IPS-NIHi11 (cell line): ENCODE data around the gene NPRL2.

Experiments used
- DNase-seq: peaks from one replicate; pipeline ENCODE4 v3.0.0; 2012; ENCODE audit warnings: mixed read lengths, low spot score

NPRL2 gene

GRCh38 chr3:50304601-50305000 lies 46.0 kb downstream of the NPRL2 start:
- no peak for DNase-seq

DNA sequence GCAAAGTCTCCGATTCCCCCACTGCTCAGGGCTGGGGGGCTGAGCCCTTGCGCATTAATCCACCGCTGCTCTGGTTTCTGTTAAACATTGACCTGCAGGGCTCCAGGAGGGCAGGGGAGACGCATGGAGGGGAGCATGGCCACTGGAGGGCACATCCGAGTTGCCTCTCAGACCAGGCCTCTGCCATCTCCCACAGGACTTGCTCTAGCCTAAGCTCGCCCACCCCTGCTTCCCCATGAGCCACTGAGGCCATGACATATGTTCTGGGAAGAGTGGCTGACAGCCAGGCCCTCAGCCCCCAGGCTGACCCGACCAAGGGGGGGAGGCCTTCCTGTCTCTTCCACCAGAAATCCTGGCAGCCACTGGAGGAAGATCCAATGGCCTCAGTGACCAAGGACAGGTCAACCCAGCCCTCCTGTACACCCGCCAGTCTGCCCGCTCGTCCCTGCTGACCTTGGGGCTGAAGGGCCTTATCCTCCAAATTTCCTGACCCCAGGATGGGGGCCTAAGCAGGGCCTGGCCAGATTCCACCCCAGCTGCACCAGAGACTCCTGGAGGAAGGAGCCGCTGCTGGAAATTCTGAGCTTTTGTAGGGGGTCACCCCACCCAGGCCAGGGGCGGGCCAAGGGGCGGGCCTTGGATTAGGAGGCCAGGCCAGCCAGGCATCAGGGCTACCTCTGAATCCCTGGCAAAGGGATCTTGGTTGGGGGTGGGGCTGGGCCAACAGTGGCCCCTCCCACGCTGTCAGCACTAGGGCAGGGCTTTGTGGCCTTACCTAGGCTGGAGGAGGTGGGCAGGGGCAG lies 47.4 kb downstream of the NPRL2 start, which contains the start of gene HYAL1:
HYAL1 (minus strand) TSS at position 562 of the 803 bp plus-strand sequence. CDS start 618 bp downstream, outside the sequence.
- DNase-seq = peak; percentile 87

DNA sequence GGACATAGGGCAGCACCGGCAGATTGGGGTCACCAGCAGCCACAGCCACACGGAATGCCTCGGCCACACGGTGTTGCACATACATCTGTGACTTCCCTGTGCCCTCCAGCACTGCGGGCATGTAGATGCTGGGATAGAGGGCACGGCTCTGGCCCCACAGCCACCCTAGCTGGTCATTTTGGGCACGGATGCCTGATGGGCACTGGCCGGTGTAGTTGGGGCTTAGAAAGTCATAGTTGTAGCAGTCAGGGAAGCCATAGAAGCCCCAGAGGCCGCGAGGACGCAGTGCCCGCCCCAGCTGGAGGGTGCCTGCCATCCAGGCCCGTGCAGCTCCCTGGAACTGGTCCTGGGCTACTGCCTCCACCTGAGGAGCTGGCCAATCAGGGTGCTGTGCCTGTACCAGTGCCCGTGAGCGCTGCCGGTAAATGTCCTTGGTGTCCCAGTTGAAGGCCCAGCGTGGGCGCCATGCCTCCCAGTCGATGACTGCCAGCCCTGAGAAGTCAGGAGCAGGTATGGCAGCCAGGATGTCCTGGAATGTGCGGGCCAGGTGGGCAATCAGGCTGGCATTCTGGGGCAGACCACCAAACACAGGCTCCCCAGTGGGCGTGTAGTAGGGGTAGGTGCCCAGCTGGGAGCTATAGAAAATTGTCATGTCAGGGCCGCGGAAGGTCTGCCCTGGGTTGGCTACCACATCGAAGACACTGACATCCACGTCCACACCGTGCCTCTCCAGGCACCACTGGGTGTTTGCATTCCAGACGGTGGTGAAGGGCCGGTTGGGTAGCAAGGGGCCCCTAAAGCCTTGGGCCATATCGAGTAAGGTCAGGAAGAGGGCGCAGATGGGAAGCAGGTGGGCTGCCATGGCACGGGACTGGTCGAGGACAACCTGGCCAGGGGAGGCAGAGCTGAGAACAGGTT lies 48.2 kb downstream of the NPRL2 start:
- DNase-seq = no peak

DNA sequence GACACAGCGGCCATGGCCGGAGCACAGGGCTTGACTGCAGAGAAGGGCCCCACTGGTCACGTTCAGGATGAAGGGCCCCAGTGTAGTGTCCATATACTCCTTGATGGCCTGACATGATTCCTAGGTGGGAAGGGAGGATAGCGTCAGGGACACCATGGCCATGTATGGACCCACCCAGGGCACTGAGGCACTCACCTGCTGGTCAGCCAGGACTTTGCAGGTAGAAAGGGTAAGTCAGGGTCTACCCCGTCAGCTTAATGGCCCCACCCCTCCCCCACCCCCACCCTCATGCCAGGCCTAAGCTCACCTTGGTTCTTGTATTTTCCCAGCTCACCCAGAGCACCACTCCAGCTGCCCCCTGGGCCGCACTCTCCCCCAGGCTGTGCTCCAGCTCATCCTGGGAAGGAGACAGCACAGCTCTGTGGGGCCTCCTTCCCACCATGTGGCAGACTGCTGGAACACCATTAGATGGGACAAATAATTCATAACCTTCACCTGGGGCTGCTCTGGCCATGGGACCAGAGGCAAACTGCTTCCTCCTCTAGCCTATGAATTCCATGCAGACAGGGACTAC lies 49.8 kb downstream of the NPRL2 start:
- no peak for DNase-seq

- no peak for DNase-seq
Observed at GRCh38 chr3:50299929-50300680, 50.5 kb downstream of the NPRL2 start.

DNA sequence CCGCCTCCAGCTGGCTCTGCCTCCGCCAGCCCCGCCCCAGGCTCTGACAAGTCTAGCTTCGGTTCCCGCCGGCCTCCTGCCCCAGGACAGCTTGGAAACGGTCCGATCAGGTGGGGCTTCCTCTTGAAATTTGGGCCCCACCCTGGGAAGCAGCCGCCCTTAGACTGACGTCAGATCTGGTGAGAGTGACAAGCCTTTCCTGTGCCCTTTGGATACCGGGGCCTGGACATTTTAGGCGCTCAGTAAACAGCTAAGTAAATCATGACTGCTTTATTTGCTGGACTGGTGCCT lies 51.0 kb downstream of the NPRL2 start:
- DNase-seq = no peak

DNA sequence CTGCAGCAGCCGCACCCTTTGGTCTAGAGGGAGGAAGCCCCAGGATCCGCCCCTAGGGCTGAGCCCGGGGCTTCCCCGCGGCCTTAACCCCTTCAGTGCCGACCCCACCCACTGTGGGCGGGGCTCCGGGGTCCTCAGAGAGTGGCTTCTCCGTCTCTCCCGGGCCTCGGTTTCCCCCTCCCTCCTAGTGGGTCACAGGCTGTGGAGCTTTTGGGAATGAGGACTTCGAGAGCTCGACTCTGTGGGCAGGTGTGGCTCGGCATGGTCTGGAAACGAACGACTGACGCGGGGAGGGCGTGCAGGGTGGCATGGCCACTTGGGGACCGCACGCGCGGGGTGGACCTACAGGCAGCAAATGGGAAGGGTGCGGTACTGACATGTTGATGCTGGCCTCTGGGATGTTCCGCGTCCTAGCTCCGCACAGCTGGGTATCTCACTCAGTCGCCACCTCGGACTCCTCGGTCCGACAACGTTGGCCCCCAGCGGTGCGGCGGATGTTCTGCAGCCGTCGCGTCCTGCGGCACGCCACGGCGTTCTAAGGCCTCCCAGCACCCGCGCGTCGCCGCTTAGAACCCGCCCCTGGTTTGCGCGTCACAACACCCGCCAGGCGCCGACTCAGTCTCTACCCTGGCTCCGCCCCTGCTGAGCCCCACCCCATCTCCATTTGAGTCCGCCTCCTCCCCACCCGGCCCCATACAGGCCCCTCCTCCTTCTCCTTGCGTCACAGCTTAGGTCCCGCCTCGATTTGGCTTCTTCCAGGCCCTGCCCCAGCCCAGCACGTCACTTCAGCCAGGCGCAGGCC lies 51.5 kb downstream of the NPRL2 start, which contains the start of the genes HYAL3 and NAA80:
HYAL3 (minus strand) TSS at position 570 of the 802 bp plus-strand sequence. CDS start 3,803 bp downstream, outside the sequence.
NAA80 (minus strand) TSS at position 570 of the 802 bp plus-strand sequence. CDS start 1,942 bp downstream, outside the sequence.
- peak; percentile 94 for DNase-seq

- no peak for DNase-seq
Observed at GRCh38 chr3:50297896-50298725, 52.5 kb downstream of the NPRL2 start.

DNA sequence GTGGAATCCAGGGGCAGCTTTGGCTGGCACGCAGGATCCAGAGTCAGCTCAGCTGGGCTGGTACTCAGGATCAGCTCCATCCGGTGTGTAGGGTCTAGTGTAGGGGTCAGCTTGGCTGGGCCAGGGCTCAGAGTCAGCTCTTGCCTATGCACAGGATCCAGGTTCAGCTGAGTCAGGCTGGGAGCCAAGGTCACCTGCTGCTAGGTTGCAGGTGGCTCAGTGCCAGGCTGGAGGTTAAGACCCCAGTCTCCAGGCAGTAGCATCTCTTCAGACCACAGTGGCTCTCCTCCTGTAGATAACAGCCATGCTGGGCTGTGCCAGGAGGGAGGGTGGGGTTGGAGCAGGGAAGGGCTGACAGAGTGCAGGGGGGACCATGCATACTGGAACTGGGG lies 53.2 kb downstream of the NPRL2 start:
- DNase-seq = no peak
